Ovary (tissue), 10 donors: ENCODE measurements around the gene ERI2. TPM values are rescaled to one million over a fixed set of nuclear protein-coding genes. Genes with fewer than 3 reads are reported as not detected.
A peak's percentile ranks its signal among the peaks of the same experiment; 100 is the strongest.

Experiments used
- DNase-seq, 5 donors: peaks; one replicate each; pipeline ENCODE4 v3.0.0-alpha.2; 2019 to 2020
- H3K27ac ChIP-seq, 2 donors: fragments of 200-600 bp; one replicate each; pipeline versions ENCODE4 v1.5.1 to v1.8.0; 2019 to 2022
- H3K27me3 ChIP-seq: fragments of 200-600 bp; one replicate; pipeline ENCODE4 v1.8.0; 2022
- H3K36me3 ChIP-seq: fragments of 200-600 bp; sonication (generic); one replicate; pipeline ENCODE4 v1.5.1; 2019
- H3K4me1 ChIP-seq: one replicate; pipeline ENCODE4 v1.8.1; 2013; ENCODE audit warnings: mild to moderate bottlenecking, moderate library complexity; ENCODE audit not compliant: insufficient read depth
- H3K4me3 ChIP-seq: fragments of 200-600 bp; sonication (generic); one replicate; pipeline ENCODE4 v1.5.1; 2017
- H3K9me3 ChIP-seq, 2 donors: fragments of 200-600 bp in 1 of 2; sonication (generic) in 1 of 2; one replicate each; pipeline versions ENCODE4 v1.5.1 to v1.8.1; 2013 to 2019; ENCODE audit warnings: mild to moderate bottlenecking in 1 of 2, moderate library complexity in 1 of 2
- CTCF ChIP-seq, 3 donors: fragments of 450-650 bp in 2 of 3; fragments of 200-600 bp in 1 of 3; IDR thresholded peaks; one replicate each; pipeline versions ENCODE4 v1.5.1 to v1.8.0; 2016 to 2022; ENCODE audit warnings: antibody characterized with exemption in 3 of 3, mild to moderate bottlenecking in 1 of 3
- EP300 ChIP-seq: sonication (generic); formaldehyde crosslinking; IDR thresholded peaks from one replicate; pipeline ENCODE4 v1.6.1; 2017; ENCODE audit warnings: antibody characterized with exemption
- POLR2A ChIP-seq: fragments of 450-650 bp; IDR thresholded peaks from one replicate; pipeline ENCODE4 v1.6.1; 2017; ENCODE audit warnings: antibody characterized with exemption, mild to moderate bottlenecking, moderate library complexity
- WGBS, 3 donors: extraction: QIAGEN DNeasy Blood & Tissue Kit in 1 of 3; methylation state at CpG; one replicate each; pipeline versions ENCODE4 v1.1.5 to v1.1.7; 2013 to 2017; 5-methylcytosine and 5-hydroxymethylcytosine counted together
- intact Hi-C, 4 donors: fragments of 100-400 bp; cut with DNase I; formaldehyde crosslinking; loops; one replicate each; pipeline versions ENCODE4 v1.11.0 to v1.15.1; 2022 to 2023
- long read RNA-seq, 3 donors: library from polyadenylated mRNA in 2 of 3; unstranded in 2 of 3; transcript quantifications; one replicate each; pipeline ENCODE4 v2.0.0 and lab custom pipeline, GENCODE V29; 2021 to 2026
- polyA plus RNA-seq, 2 donors: library from polyadenylated mRNA; stranded (reverse); fragments of 200-250 nt in 1 of 2; fragments of 350-450 nt in 1 of 2; fragmentation: Illumina TruSeq in 1 of 2; extraction: RNeasy Lipid Tissue Mini Kit (QIAGEN cat#74804) in 1 of 2; gene quantifications; one replicate each; pipeline ENCODE4 v1.2.3, GENCODE V29; 2013 to 2014
- total RNA-seq, 7 donors: library from RNA; depleted of rRNA in 2 of 7; stranded (reverse); fragments of >200 nt in 2 of 7; fragmentation: NEBNext Ultra II Directional in 3 of 7; extraction: Animal tissue kit (Norgen Biotek cat#: 25700) in 3 of 7; gene quantifications; one replicate each; pipeline versions ENCODE4 v1.1.0 to v1.2.4, GENCODE V29; 2016 to 2023
- donor health status: DM: no; HTN: no; CAD: no; lungs with moderate emphysema.
- donor health status: DM: no; HTN: no; CAD: no.
- donor health status: Bipolar disorder and iron deficiency.
- donor health status: DM: yes; HTN: yes; CAD: no.
- donor health status: DM: no; HTN: no; CAD: no.
- donor health status: DM: yes; HTN: yes; CAD: no.

Gene ERI2
- total RNA-seq (10 to 100 TPM in 1 of 7 donors, 1 to 10 TPM in 6; 3.6 to 10.3 (median 6.4) TPM), polyA plus RNA-seq (1 to 10 TPM; 4.1 to 6.7 TPM)
- long read RNA-seq, donor 1, partial matches to known transcripts, result 3 of 11 reads
- long read RNA-seq, donor 1, other reads (novel, unspliced or antisense), result 6 of 11 reads
- long read RNA-seq, donor 2, transcript ERI2-203 (1 exons, 3,846 nt), result major isoform, 18 of 244 reads
- long read RNA-seq, donor 2, partial matches to known transcripts, result 195 of 244 reads
- long read RNA-seq, donor 2, other reads (novel, unspliced or antisense), result 27 of 244 reads
- long read RNA-seq, donor 3, partial matches to known transcripts, result 1 of 12 reads
- long read RNA-seq, donor 3, other reads (novel, unspliced or antisense), result 5 of 12 reads

GRCh38 chr16:20806168-20807050 lies at the start of gene ERI2, which contains the start of gene REXO5:
Gene ERI2, minus strand, starts transcription at chr16:20806472. Its CDS starts 42 bp downstream, at chr16:20806430.
Gene REXO5, plus strand, starts transcription at chr16:20806527. Its CDS starts 427 bp downstream, at chr16:20806954.
- H3K4me1 ChIP-seq, result peaks cover 1% of the 10 kb centered on the region
- 0 to 1% (median 0%) methylated on average over 71 to 74 of the region's 74 CpGs for WGBS, 3 donors
- H3K36me3 ChIP-seq, result no peaks in the 10 kb centered on the region
- intact Hi-C loops, result no loop called here
- H3K27me3 ChIP-seq, result no peaks in the 10 kb centered on the region
- TF ChIP-seq EP300 (no peak), CTCF (IDR thresholded peaks at IDR 0.05) (peak in 1 of 3 donors; percentile 20)
- H3K9me3 ChIP-seq, result no peaks in the 10 kb centered on the region
- peak within 1 kb of the TSS; percentile 85 for H3K4me3 ChIP-seq
- DNase-seq, result peak; percentile 83 to 92 (median 85)
- H3K27ac ChIP-seq, result peak within 1 kb of the TSS; percentile 1 to 69

GRCh38 chr16:20854963-20855362 lies 48.7 kb upstream of the ERI2 start:
- no peaks in the 10 kb centered on the region for H3K9me3 ChIP-seq
- no peak for DNase-seq
- H3K4me1 ChIP-seq, result peaks cover 11% of the 10 kb centered on the region
- intact Hi-C loops, result loop anchor here in 3 of 4 donors (5.0 kb wide), 4 partner anchors 47 to 638 kb away; partner anchors contain the start of genes DCUN1D3 (in 2 of the 3) and LYRM1 (in 2 of the 3)
- H3K27ac ChIP-seq, result no peak overlapping the region
- H3K36me3 ChIP-seq, result no peaks in the 10 kb centered on the region
- TF ChIP-seq CTCF (IDR thresholded peaks at IDR 0.05) (no peak), EP300 (no peak), POLR2A (no peak)
- WGBS, 3 donors, result 90 to 99% (median 91%) methylated on average over 2 of the region's 2 CpGs
- H3K4me3 ChIP-seq, result no peak overlapping the region
- no peaks in the 10 kb centered on the region for H3K27me3 ChIP-seq

- no peak for DNase-seq
- intact Hi-C loops, result loop anchor here in 3 of 4 donors (5.0 kb wide), 4 partner anchors 48 to 637 kb away; partner anchors contain the start of genes DCUN1D3 (in 2 of the 3) and LYRM1 (in 2 of the 3)
- H3K27ac ChIP-seq, result no peak overlapping the region
- H3K27me3 ChIP-seq, result no peaks in the 10 kb centered on the region
- H3K36me3 ChIP-seq, result no peaks in the 10 kb centered on the region
- H3K4me3 ChIP-seq, result no peak overlapping the region
- WGBS, 3 donors, result 90 to 95% (median 91%) methylated on average over 3 of the region's 3 CpGs
- H3K9me3 ChIP-seq, result no peaks in the 10 kb centered on the region
- H3K4me1 ChIP-seq, result peaks cover 8% of the 10 kb centered on the region
- TF ChIP-seq CTCF (IDR thresholded peaks at IDR 0.05) (no peak), EP300 (no peak), POLR2A (no peak)
These were observed 47.8 kb upstream of the ERI2 start for GRCh38 chr16:20853981-20854620.

- H3K9me3 ChIP-seq, result no peaks in the 10 kb centered on the region
- TF ChIP-seq EP300, result no peak
- no peak for TF ChIP-seq CTCF (IDR thresholded peaks at IDR 0.05)
- no peak for TF ChIP-seq POLR2A
- no peak overlapping the region for H3K27ac ChIP-seq
- intact Hi-C loops, result loop anchor here in 3 of 4 donors (5.0 kb wide), 4 partner anchors 49 to 636 kb away; partner anchors contain the start of genes DCUN1D3 (in 2 of the 3) and LYRM1 (in 2 of the 3)
- no peaks in the 10 kb centered on the region for H3K36me3 ChIP-seq
- no peak for DNase-seq
- peaks cover 8% of the 10 kb centered on the region for H3K4me1 ChIP-seq
- 68 to 83% (median 69%) methylated on average over 5 of the region's 5 CpGs for WGBS, 3 donors
- H3K27me3 ChIP-seq, result no peaks in the 10 kb centered on the region
- H3K4me3 ChIP-seq, result no peak overlapping the region
These were observed 46.9 kb upstream of the ERI2 start for GRCh38 chr16:20853143-20853542.
